NOMO-1 (cell line): Measurements from ENCODE around the gene DLX5.

Experiments used
- DNase-seq, 2 experiments: peaks; one replicate each; lab custom pipeline; 2025; ENCODE audit not compliant: unreplicated experiment in 2 of 2; lab: John Stamatoyannopoulos, UW

DLX5 gene

GRCh38 chr7:96992192-96993005 is 32.2 kb downstream of the DLX5 start:
- DNase-seq = no peak

GRCh38 chr7:96991546-96992191 is 33.0 kb downstream of the DLX5 start:
- no peak for DNase-seq

GRCh38 chr7:96989859-96990317 is 34.7 kb downstream of the DLX5 start:
- DNase-seq = no peak

- DNase-seq = no peak
Observed at GRCh38 chr7:96989241-96989858, 35.3 kb downstream of the DLX5 start.

- no peak for DNase-seq
Observed at GRCh38 chr7:96987719-96988118, 36.9 kb downstream of the DLX5 start.

GRCh38 chr7:96986901-96987300 is 37.7 kb downstream of the DLX5 start:
- no peak for DNase-seq

- no peak for DNase-seq
Observed at GRCh38 chr7:96985992-96986391, 38.6 kb downstream of the DLX5 start.

GRCh38 chr7:96982586-96982985 is 42.0 kb downstream of the DLX5 start:
- DNase-seq = no peak

GRCh38 chr7:96979551-96980276 is 44.9 kb downstream of the DLX5 start:
- no peak for DNase-seq

GRCh38 chr7:96977445-96977844 is 47.2 kb downstream of the DLX5 start:
- no peak for DNase-seq

GRCh38 chr7:96976106-96976505 is 48.5 kb downstream of the DLX5 start:
- no peak for DNase-seq

- DNase-seq = no peak
Observed at GRCh38 chr7:96973986-96974385, 50.6 kb downstream of the DLX5 start.

- no peak for DNase-seq
Observed at GRCh38 chr7:96970739-96971138, 53.9 kb downstream of the DLX5 start.
